WTC11 (cell line): ENCODE results near the gene ELMO3. TPM values are rescaled to one million over a fixed set of nuclear protein-coding genes. Genes with fewer than 3 reads are reported as not detected.

Source experiments
- ATAC-seq: fragments of 200-7000 bp; cut with Tn5 transposase; 2 replicates; pipeline ENCODE4 v1.10.0; 2021; ENCODE audit warnings: mild to moderate bottlenecking, moderate library complexity
- CTCF ChIA-PET: fragments of 300-600 bp; sonication (Branson Sonifier 250); formaldehyde crosslinking; loops from one replicate; lab custom pipeline; 2021; ENCODE audit warnings: antibody characterized with exemption; lab: Charles Lee
- POLR2A ChIA-PET: fragments of 350-600 bp; sonication (Branson Sonifier 250); formaldehyde crosslinking; loops from one replicate; lab custom pipeline; 2021; ENCODE audit warnings: antibody characterized with exemption; lab: Charles Lee
- DNase-seq: peaks from one replicate; pipeline ENCODE4 v3.0.0; 2021; ENCODE audit warnings: low spot score
- H3K27ac Mint-ChIP-seq: 2 replicates; pipeline ENCODE4 v1.8.0; 2021; ENCODE audit warnings: mixed read lengths
- H3K27me3 Mint-ChIP-seq: 2 replicates; pipeline ENCODE4 v1.8.0; 2021; ENCODE audit warnings: low read depth, mild to moderate bottlenecking, moderate library complexity, mixed read lengths
- H3K36me3 Mint-ChIP-seq: 2 replicates; pipeline ENCODE4 v1.8.0; 2021; ENCODE audit warnings: mixed read lengths
- H3K4me1 Mint-ChIP-seq: 2 replicates; pipeline ENCODE4 v1.8.0; 2022; ENCODE audit warnings: mixed read lengths
- H3K4me3 Mint-ChIP-seq: 2 replicates; pipeline ENCODE4 v1.8.0; 2021; ENCODE audit warnings: mild to moderate bottlenecking, moderate library complexity, mixed read lengths
- H3K9me3 Mint-ChIP-seq: 2 replicates; pipeline ENCODE4 v1.8.0; 2021; ENCODE audit warnings: mixed read lengths
- AFF4 ChIP-seq: sonication (generic); formaldehyde crosslinking; IDR thresholded peaks from 2 replicates; pipeline ENCODE4 v1.8.1; 2023; ENCODE audit warnings: mild to moderate bottlenecking, missing genetic modification reagents, borderline replicate concordance
- ATF1 ChIP-seq: sonication (generic); formaldehyde crosslinking; IDR thresholded peaks from 2 replicates; pipeline ENCODE4 v1.8.1; 2023; ENCODE audit warnings: mild to moderate bottlenecking, moderate library complexity, missing genetic modification reagents
- ETV6 ChIP-seq: sonication (generic); formaldehyde crosslinking; IDR thresholded peaks from 2 replicates; pipeline ENCODE4 v1.8.1; 2022; ENCODE audit warnings: mild to moderate bottlenecking, missing genetic modification reagents
- GTF2I ChIP-seq: fragments of 250-450 bp; sonication (Bioruptor Pico); conservative IDR thresholded peaks from 2 replicates; pipeline ENCODE4 v1.4.0; 2021; ENCODE audit warnings: mild to moderate bottlenecking
- HMGA2 ChIP-seq: fragments of 250-450 bp; sonication (Bioruptor Pico); IDR thresholded peaks from 2 replicates; pipeline ENCODE4 v1.4.0; 2021; ENCODE audit warnings: mild to moderate bottlenecking, moderate library complexity
- NFE2L1 ChIP-seq: sonication (generic); formaldehyde crosslinking; IDR thresholded peaks from 2 replicates; pipeline ENCODE4 v1.8.1; 2023; ENCODE audit warnings: missing genetic modification reagents
- RELA ChIP-seq: sonication (generic); formaldehyde crosslinking; IDR thresholded peaks from 2 replicates; pipeline ENCODE4 v1.8.1; 2022; ENCODE audit warnings: missing genetic modification reagents, mild to moderate bottlenecking, borderline replicate concordance
- USF2 ChIP-seq: sonication (generic); formaldehyde crosslinking; IDR thresholded peaks from 2 replicates; pipeline ENCODE4 v1.8.1; 2023; ENCODE audit warnings: mild to moderate bottlenecking, missing genetic modification reagents, moderate library complexity
- ZNF138 ChIP-seq: sonication (generic); formaldehyde crosslinking; conservative IDR thresholded peaks from 2 replicates; pipeline ENCODE4 v1.8.1; 2022; ENCODE audit warnings: mild to moderate bottlenecking, moderate library complexity, missing genetic modification reagents
- ZNF263 ChIP-seq: sonication (generic); formaldehyde crosslinking; IDR thresholded peaks from 2 replicates; pipeline ENCODE4 v1.8.1; 2022; ENCODE audit warnings: low read depth, mild to moderate bottlenecking, moderate library complexity, missing genetic modification reagents
- ZNF317 ChIP-seq: sonication (generic); formaldehyde crosslinking; IDR thresholded peaks from 2 replicates; pipeline ENCODE4 v1.8.1; 2023; ENCODE audit warnings: low read depth, mild to moderate bottlenecking, moderate library complexity, missing genetic modification reagents, borderline replicate concordance
- ZNF396 ChIP-seq: fragments of 250-450 bp; sonication (Bioruptor Pico); IDR thresholded peaks from 2 replicates; pipeline ENCODE4 v1.8.0; 2021; ENCODE audit warnings: mild to moderate bottlenecking, moderate library complexity, borderline replicate concordance
- ZNF512 ChIP-seq: sonication (generic); formaldehyde crosslinking; IDR thresholded peaks from 2 replicates; pipeline ENCODE4 v1.8.1; 2022; ENCODE audit warnings: missing genetic modification reagents, borderline replicate concordance
- ZNF671 ChIP-seq: fragments of 250-450 bp; sonication (Bioruptor Pico); IDR thresholded peaks from 2 replicates; pipeline ENCODE4 v1.8.0; 2021; ENCODE audit warnings: mild to moderate bottlenecking
- total RNA-seq: library from RNA; stranded (reverse); gene quantifications from 3 replicates; pipeline ENCODE4 v1.2.3, GENCODE V29; 2021

ELMO3 gene
- total RNA-seq, 1 experiment from 2014 or later, result 13.6 TPM

GRCh38 chr16:67179421-67180080 is 19.4 kb upstream of the ELMO3 start:
- POLR2A ChIA-PET, result no interaction called here
- peak overlapping the region; percentile 22; the same call in 1 of the 2 replicates for H3K4me3 Mint-ChIP-seq

GRCh38 chr16:67180166-67180565 is 18.8 kb upstream of the ELMO3 start:
- no peak overlapping the region for H3K27ac Mint-ChIP-seq
- POLR2A ChIA-PET, result no interaction called here
- peaks cover 43% of the 10 kb centered on the region for H3K27me3 Mint-ChIP-seq
- H3K4me3 Mint-ChIP-seq, result no peak overlapping the region
- no peak for TF ChIP-seq ZNF512 (CRISPR knock-in tag)
- no peaks in the 10 kb centered on the region for H3K9me3 Mint-ChIP-seq
- peak; percentile 11 for DNase-seq
- peaks cover 3% of the 10 kb centered on the region; the same call in 1 of the 2 replicates for H3K36me3 Mint-ChIP-seq
- CTCF ChIA-PET, result interaction anchor here (1.2 to 1.4 kb wide), 2 partner anchors 10 to 162 kb away, joined by 5 read pairs; partner anchors contain the start of gene NOL3
- no peak for ATAC-seq
- peaks cover 15% of the 10 kb centered on the region for H3K4me1 Mint-ChIP-seq

More at GRCh38 chr16:67179421-67180080, 19.4 kb upstream of the ELMO3 start:
- CTCF ChIA-PET, result interaction anchor here (1.0 to 1.4 kb wide), 3 partner anchors 9 to 162 kb away, joined by 3 to 5 read pairs (median 5); partner anchors contain the start of gene NOL3
- TF ChIP-seq ATF1 (CRISPR knock-in tag) (no peak), ETV6 (no peak)
- Mint-ChIP-seq H3K9me3 (no peaks in the 10 kb centered on the region), H3K36me3 (peaks cover 3% of the 10 kb centered on the region; the same call in 1 of the 2 replicates), H3K4me1 (peaks cover 12% of the 10 kb centered on the region), H3K27ac (no peak overlapping the region), H3K27me3 (peaks cover 43% of the 10 kb centered on the region)
- DNase-seq (peak; percentile 33), ATAC-seq (no peak)

- ChIA-PET POLR2A (no interaction called here), CTCF (no interaction called here)
- H3K27me3 Mint-ChIP-seq, result peaks cover 43% of the 10 kb centered on the region
- ATAC-seq, result no peak
- no peak for TF ChIP-seq HMGA2 (CRISPR knock-in tag)
- TF ChIP-seq ZNF317, result no peak
- TF ChIP-seq RELA (CRISPR knock-in tag), result no peak
- TF ChIP-seq NFE2L1, result no peak
- TF ChIP-seq GTF2I (CRISPR knock-in tag), result no peak
- TF ChIP-seq ZNF671, result no peak
- TF ChIP-seq USF2, result no peak
- TF ChIP-seq ZNF396 (CRISPR knock-in tag), result no peak
- TF ChIP-seq ZNF138 (CRISPR knock-in tag), result no peak
- no peak for TF ChIP-seq ZNF263 (CRISPR knock-in tag)
- TF ChIP-seq AFF4 (CRISPR knock-in tag), result no peak
- no peak for TF ChIP-seq ETV6
- no peaks in the 10 kb centered on the region for H3K9me3 Mint-ChIP-seq
- H3K4me1 Mint-ChIP-seq, result peaks cover 22% of the 10 kb centered on the region
- H3K4me3 Mint-ChIP-seq, result no peak overlapping the region
- H3K36me3 Mint-ChIP-seq, result peaks cover 3% of the 10 kb centered on the region; the same call in 1 of the 2 replicates
- no peak overlapping the region for H3K27ac Mint-ChIP-seq
- DNase-seq, result no peak
Measured at GRCh38 chr16:67181346-67181745, 17.6 kb upstream of the ELMO3 start.
